ENCODE measurements around the gene LPO. TPM values are rescaled to one million over a fixed set of nuclear protein-coding genes. Genes with fewer than 3 reads are reported as not detected.

The LPO gene
- total RNA-seq, 1 experiment from 2014 or later = 0.20 TPM

GRCh38 chr17:58231641-58232040, 6.7 kb upstream of the LPO start:
- no peaks in the 10 kb centered on the region for H3K9me3 Mint-ChIP-seq
- no peak for DNase-seq (ENCODE audit: low spot score)
- ChIA-PET POLR2A (no interaction called here), CTCF (interaction anchor here (1.2 to 1.9 kb wide), 4 partner anchors 12 to 31 kb away, joined by 5 to 12 read pairs (median 8); partner anchors contain the start of gene MKS1)
- no peaks in the 10 kb centered on the region for H3K36me3 Mint-ChIP-seq
- peaks cover 11% of the 10 kb centered on the region for H3K4me1 Mint-ChIP-seq
- no peak overlapping the region for H3K4me3 Mint-ChIP-seq
- no peak overlapping the region for H3K27ac Mint-ChIP-seq
- H3K27me3 Mint-ChIP-seq (ENCODE audit: low read depth) = peaks cover 72% of the 10 kb centered on the region
- TF ChIP-seq, protein P1, sequence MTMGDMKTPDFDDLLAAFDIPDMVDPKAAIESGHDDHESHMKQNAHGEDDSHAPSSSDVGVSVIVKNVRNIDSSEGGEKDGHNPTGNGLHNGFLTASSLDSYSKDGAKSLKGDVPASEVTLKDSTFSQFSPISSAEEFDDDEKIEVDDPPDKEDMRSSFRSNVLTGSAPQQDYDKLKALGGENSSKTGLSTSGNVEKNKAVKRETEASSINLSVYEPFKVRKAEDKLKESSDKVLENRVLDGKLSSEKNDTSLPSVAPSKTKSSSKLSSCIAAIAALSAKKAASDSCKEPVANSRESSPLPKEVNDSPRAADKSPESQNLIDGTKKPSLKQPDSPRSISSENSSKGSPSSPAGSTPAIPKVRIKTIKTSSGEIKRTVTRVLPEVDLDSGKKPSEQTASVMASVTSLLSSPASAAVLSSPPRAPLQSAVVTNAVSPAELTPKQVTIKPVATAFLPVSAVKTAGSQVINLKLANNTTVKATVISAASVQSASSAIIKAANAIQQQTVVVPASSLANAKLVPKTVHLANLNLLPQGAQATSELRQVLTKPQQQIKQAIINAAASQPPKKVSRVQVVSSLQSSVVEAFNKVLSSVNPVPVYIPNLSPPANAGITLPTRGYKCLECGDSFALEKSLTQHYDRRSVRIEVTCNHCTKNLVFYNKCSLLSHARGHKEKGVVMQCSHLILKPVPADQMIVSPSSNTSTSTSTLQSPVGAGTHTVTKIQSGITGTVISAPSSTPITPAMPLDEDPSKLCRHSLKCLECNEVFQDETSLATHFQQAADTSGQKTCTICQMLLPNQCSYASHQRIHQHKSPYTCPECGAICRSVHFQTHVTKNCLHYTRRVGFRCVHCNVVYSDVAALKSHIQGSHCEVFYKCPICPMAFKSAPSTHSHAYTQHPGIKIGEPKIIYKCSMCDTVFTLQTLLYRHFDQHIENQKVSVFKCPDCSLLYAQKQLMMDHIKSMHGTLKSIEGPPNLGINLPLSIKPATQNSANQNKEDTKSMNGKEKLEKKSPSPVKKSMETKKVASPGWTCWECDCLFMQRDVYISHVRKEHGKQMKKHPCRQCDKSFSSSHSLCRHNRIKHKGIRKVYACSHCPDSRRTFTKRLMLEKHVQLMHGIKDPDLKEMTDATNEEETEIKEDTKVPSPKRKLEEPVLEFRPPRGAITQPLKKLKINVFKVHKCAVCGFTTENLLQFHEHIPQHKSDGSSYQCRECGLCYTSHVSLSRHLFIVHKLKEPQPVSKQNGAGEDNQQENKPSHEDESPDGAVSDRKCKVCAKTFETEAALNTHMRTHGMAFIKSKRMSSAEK (CRISPR knock-in tag; IDR thresholded peaks at IDR 0.05; ENCODE audit: borderline replicate concordance) = no peak
- TF ChIP-seq ESRRA (CRISPR knock-in tag; IDR thresholded peaks at IDR 0.05; ENCODE audit: borderline replicate concordance) (no peak), ZNF263 (CRISPR knock-in tag; IDR thresholded peaks at IDR 0.05; ENCODE audit: low read depth) (no peak), NFYB (CRISPR knock-in tag; conservative IDR thresholded peaks at IDR 0.05; ENCODE audit: low read depth) (no peak), ZNF219 (CRISPR knock-in tag; IDR thresholded peaks at IDR 0.05; ENCODE audit: borderline replicate concordance) (no peak), JAZF1 (CRISPR knock-in tag; IDR thresholded peaks at IDR 0.05) (no peak), SP1 (CRISPR knock-in tag; conservative IDR thresholded peaks at IDR 0.05) (no peak), JUN (CRISPR knock-in tag; IDR thresholded peaks at IDR 0.05) (no peak), PRRX2 (CRISPR knock-in tag; IDR thresholded peaks at IDR 0.05) (no peak), TCF7 (CRISPR knock-in tag; IDR thresholded peaks at IDR 0.05; ENCODE audit: low read depth) (no peak), ZNF317 (CRISPR knock-in tag; IDR thresholded peaks at IDR 0.05; ENCODE audit: borderline replicate concordance, low read depth) (no peak), USF1 (CRISPR knock-in tag; IDR thresholded peaks at IDR 0.05) (no peak)
- ATAC-seq = no peak

DNA sequence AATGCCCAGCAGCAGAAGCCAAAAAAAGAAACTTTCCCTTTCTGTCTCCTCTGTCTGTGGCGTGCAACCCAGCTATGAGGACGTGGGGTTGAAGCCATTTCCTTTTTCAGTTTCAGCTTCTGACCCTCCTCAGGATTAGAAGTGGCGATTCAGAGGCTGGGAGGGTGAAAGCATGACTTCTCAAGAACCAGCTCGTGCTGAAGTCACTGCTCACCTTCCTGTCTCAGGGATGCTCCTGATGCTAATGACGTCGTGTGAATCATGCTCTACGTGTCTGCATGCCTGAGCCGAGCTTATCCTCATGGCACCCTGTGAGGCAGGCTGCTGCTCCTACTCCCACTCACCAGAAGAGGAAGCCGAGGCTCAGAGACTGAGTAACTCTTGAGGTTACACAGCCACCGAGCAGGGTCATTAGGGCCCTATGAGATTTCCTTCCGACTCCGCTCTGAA, 5.7 kb upstream of the LPO start:
- Mint-ChIP-seq H3K4me3 (no peak overlapping the region), H3K36me3 (no peaks in the 10 kb centered on the region), H3K27me3 (ENCODE audit: low read depth) (peaks cover 72% of the 10 kb centered on the region), H3K27ac (no peak overlapping the region), H3K9me3 (no peaks in the 10 kb centered on the region), H3K4me1 (peaks cover 11% of the 10 kb centered on the region)
- ATAC-seq (peak; percentile 64), DNase-seq (ENCODE audit: low spot score) (peak; percentile 16)
- TF ChIP-seq USF1 (CRISPR knock-in tag; IDR thresholded peaks at IDR 0.05) (no peak), CREB1 (CRISPR knock-in tag; IDR thresholded peaks at IDR 0.05) (no peak), PRRX2 (CRISPR knock-in tag; IDR thresholded peaks at IDR 0.05) (no peak), TEAD4 (CRISPR knock-in tag; IDR thresholded peaks at IDR 0.05) (no peak), E2F4 (CRISPR knock-in tag; IDR thresholded peaks at IDR 0.05; ENCODE audit: borderline replicate concordance, low read depth) (no peak), ZBTB43 (CRISPR knock-in tag; IDR thresholded peaks at IDR 0.05) (no peak), USF2 (CRISPR knock-in tag; IDR thresholded peaks at IDR 0.05) (no peak), IRF2 (CRISPR knock-in tag; IDR thresholded peaks at IDR 0.05; ENCODE audit: borderline replicate concordance, low read depth) (no peak), ZSCAN18 (CRISPR knock-in tag; IDR thresholded peaks at IDR 0.05) (no peak)
- TF ChIP-seq, protein P2, sequence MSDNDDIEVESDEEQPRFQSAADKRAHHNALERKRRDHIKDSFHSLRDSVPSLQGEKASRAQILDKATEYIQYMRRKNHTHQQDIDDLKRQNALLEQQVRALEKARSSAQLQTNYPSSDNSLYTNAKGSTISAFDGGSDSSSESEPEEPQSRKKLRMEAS (CRISPR knock-in tag; IDR thresholded peaks at IDR 0.05) = no peak
- ChIA-PET CTCF (interaction anchor here (0.8 to 1.9 kb wide), 7 partner anchors 8 to 214 kb away, joined by 3 to 12 read pairs (median 4); no protein-coding TSS in a partner anchor), POLR2A (interaction anchor here (0.6 kb wide), 1 partner anchor 244 kb away, joined by 5 read pairs; no protein-coding TSS in a partner anchor)
